LNCAP (cell line): ENCODE results near the gene NOBOX.
A peak's percentile ranks its signal among the peaks of the same experiment; 100 is the strongest.

Experiments used
- TF ChIP-seq, protein P1 (sequence below): fragments of 450-650 bp; IDR thresholded peaks from 2 replicates; pipeline ENCODE4 v1.5.1; 2017; ENCODE audit warnings: mild to moderate bottlenecking

Gene NOBOX

DNA sequence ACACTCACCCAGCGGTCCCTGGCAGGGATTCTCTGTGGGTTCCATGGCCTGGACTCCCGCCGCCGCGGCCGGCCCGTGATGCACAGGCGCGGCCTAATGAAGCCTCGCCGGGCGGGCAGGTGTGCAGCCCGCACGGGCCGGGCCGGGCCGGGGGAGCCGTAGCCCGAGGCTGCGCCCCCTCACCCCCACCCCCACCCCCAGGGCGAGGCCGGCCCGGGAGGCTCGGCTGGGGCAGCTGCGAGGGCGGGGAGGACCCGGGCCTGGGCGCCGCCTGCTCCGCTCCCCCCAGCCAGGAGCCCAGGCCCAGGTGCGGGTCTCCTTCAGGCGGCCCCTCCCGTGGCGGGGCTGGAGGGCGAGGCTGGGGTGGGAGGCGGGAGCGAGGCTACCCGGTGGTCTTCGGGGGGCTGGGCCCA is at the start of gene NOBOX:
Gene NOBOX, minus strand, starts transcription at position 45 of the 413 bp plus-strand sequence.
- TF ChIP-seq, protein P1, sequence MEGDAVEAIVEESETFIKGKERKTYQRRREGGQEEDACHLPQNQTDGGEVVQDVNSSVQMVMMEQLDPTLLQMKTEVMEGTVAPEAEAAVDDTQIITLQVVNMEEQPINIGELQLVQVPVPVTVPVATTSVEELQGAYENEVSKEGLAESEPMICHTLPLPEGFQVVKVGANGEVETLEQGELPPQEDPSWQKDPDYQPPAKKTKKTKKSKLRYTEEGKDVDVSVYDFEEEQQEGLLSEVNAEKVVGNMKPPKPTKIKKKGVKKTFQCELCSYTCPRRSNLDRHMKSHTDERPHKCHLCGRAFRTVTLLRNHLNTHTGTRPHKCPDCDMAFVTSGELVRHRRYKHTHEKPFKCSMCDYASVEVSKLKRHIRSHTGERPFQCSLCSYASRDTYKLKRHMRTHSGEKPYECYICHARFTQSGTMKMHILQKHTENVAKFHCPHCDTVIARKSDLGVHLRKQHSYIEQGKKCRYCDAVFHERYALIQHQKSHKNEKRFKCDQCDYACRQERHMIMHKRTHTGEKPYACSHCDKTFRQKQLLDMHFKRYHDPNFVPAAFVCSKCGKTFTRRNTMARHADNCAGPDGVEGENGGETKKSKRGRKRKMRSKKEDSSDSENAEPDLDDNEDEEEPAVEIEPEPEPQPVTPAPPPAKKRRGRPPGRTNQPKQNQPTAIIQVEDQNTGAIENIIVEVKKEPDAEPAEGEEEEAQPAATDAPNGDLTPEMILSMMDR = no peak

DNA sequence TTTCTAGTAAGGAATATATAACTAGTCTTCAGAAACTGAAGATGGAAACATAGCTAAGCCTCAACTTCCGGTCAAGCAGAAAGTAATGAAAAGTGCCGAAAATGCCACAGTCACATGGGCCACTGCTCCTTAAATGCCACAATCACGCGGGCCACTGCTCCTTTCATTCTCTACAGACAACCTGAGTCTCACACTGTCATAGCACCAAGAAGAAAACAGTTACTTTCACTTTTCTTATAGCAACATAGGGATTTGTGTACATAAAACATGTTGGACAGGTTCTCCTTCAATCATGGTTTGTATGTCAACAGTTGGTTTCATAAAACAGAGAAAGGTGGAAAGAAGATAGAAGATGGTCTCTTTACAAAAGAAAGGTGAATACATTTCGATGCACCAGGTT is 48.6 kb upstream of the NOBOX start:
- TF ChIP-seq, protein P1 = no peak

DNA sequence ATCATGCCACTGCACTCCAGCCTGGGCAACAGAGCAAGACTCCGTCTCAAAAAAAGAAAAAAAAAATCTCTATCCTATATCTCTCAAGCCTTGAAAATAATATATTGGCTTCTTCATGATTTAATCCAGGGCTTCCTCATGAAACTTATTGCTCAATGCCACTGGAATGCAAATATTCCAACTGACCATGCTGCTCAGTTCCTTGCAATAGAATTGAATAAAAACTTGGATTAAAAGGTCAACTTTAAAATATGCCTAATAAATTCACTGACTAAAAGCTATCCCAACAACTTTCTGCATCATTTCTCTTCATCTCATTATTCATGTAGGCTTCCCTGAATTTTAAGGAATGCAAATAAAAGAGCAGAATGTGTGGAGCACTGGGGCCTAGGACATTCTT is 42.1 kb upstream of the NOBOX start:
- TF ChIP-seq, protein P1 = no peak

DNA sequence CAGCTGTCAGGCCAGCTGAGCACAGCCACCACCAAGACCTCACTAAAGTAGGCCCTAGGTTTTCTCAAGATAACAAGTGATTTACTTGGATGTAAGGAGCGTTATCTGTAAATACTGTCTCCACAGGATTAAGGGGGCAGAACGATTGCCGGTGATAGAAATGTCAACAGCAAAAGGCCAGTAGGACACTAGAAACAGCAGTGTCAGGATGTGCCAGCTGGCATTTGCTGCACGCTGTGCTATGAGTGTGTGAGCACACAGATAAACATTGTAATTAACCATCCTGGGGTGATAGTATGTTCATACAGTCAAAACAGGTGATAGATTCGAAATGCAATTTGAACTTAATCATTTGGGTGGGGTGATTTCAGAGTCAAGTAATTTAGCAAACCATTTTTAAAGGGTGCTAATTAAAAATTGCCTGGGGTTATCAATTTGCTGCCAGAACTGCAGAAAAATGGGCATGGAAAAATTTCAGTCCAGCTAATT is 36.3 kb upstream of the NOBOX start:
- TF ChIP-seq, protein P1 = no peak

DNA sequence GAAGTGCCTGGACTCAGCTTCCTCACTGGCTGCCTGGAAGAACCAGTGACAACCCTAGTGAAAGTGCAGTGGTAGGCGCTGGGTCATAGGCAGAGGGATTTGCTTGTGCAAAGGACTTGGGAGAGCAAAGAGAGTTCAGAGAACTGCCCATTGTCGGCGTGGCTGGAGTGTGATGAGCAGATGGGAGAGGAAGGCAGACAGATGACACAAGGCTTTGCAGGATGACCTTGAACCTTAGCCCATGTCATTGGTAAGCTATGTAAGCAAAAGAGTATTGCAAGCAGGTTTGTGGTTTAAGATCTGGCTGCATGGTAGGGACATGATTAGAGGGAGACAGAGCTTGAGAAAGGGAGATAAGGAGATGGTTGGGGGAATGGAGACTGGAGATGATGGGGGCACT is 35.3 kb upstream of the NOBOX start:
- TF ChIP-seq, protein P1 = no peak

DNA sequence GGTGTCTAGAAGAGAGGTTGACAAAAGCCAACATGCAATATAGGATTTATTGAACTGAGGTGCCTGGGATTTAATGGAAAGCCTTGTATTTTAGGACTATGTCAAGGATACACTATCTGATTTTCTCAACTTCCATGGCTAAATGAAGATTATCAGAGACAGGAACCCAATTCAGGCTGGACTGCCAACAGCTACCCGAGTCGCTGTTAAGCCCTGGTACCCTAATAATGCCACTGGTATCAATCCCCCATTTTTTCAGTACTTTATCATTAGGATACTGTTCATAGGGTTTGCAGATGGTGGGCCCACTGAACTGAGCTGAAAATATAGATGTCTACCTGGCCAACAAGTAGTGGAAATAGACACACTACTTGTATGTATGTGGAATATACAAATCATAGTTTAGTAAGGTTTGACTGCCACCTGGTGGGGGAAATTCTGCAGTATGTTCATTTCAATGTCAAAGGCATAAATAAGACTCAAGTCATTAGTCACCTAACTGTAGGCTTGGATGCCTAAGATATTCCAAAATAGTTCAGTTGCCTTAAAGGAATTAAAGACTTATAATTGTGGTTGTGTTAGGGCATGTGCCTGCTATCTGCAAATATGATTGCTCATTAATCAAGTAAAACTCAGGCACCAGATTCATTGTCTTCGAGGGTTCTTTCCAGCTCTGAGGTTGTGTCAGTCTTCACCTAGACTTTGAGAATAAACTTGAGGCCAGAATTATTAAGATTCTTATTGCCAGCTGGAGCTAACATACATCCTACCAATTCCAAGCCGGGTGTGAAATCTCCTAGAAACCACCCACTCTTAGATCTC is 34.1 kb upstream of the NOBOX start:
- TF ChIP-seq, protein P1 = peak; percentile 73

DNA sequence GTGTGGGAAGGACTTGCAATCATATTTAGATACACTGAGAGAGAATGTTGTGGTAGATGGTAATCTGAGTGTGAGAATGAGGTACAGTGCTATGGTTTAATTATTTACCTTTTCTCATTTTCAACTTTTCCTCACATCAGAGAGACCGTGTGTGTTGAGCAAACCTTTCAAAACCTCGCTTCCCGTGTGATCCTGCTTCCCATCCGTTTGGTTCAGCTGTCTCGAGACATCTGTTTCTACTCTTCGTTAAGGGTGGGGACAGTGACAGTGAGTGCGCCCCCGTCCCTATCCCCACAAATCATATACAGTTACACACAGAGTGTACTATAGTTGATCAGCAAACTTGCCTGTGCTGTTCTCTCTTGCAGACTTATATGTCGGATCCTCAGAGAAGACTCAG is 33.0 kb upstream of the NOBOX start:
- TF ChIP-seq, protein P1 = no peak
